Measurements from ENCODE around the gene BDKRB2. TPM values are rescaled to one million over a fixed set of nuclear protein-coding genes. Genes with fewer than 3 reads are reported as not detected.

Gene BDKRB2
- 3.1 and 5.0 TPM in 2 replicates for total RNA-seq

DNA sequence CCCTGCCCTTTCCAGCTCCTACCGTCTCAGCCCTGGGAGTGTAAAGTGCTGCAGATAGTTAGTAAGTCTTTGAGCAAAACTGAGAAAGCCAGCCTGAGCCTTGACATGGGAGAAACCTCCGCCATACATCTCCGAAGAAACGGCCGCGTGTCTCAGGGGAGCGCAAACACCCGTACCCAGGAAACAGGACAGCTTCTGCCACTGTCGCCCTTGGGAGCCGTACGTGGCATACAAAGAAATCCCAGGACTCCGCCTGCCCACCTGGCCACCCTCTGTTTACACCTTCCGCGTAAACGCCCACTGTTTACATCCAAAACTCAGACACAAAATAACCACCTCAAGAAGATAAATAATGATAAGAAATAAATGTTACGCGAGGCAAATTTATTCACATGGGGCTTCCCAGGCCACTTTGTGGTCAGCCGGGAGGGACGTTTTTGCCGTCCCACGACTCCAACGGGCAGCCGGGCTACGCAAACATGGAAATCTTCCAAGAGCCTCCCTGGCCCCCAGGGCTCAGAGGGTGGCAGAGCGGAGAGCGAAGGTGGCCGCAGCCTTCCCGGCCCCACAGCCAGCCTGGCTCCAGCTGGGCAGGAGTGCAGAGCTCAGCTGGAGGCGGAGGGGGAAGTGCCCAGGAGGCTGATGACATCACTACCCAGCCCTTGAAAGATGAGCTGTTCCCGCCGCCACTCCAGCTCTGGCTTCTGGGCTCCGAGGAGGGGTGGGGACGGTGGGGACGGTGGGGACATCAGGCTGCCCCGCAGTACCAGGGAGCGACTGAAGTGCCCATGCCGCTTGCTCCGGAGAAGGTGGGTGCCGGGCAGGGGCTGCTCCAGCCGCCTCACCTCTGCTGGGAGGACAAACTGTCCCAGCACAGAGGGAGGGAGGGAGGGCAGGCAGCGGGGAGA, at the start of gene BDKRB2:
TSS of gene BDKRB2 (plus strand) at position 689 of the 908 bp plus-strand sequence. CDS start 32,269 bp downstream, outside the sequence.

DNA sequence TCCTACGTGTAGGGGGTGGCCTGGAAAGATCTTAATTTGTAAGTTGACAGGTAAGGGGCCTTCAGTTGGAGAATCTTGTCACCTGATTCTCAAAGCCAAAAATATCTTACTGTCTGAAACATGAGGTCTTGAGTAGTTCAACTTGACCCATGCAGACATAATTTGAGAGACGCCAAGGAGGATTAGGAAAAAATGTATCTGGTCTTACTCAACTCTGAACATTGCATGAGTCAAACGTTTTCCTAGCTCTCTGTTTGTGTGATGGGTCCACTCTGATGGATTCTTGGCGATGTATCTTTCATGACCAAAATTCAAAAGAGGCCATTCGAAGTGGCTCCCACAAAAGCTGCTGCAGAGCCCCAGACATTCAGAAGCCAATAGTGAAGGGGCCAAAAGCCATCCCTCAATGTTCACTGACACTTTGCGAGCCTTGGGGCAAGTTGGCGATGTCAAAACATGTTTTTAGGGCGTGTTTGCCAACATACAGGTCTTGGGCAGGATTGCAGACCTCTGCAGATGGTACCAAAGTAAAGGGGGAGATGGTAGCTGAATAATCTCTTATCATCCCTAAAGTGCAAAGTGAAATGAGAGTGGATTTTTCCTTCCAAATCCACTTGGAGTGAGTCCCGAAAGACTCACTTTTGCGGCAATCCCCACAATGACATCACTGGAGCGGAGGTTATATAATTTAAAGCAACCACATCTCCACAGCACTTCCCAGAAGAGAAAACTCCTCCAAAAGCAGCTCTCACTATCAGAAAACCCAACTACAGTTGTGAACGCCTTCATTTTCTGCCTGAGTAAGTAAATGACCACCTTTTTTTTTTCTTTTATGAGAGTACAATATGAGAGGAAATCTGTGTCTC, 51.1 kb downstream of the BDKRB2 start, which contains the start of gene BDKRB1:
TSS of gene BDKRB1 (plus strand) at position 710 of the 866 bp plus-strand sequence. CDS start 7,473 bp downstream, outside the sequence.

Other genes starting within 250 kb of the BDKRB2 start
- gene C14orf132, start 165.5 kb upstream of the BDKRB2 start, total RNA-seq: 11.2 and 16.5 TPM in 2 replicates
- gene BDKRB1, start 51.4 kb downstream of the BDKRB2 start, total RNA-seq: 0.68 and 6.3 TPM in 2 replicates
- 11.0 and 12.4 TPM in 2 replicates for gene ATG2B, start 158.5 kb downstream of the BDKRB2 start, total RNA-seq
- gene GSKIP, start 158.7 kb downstream of the BDKRB2 start, total RNA-seq: 6.9 and 19.0 TPM in 2 replicates
- 0.09 and 0.23 TPM in 2 replicates for gene AK7, start 187.3 kb downstream of the BDKRB2 start, total RNA-seq